Omental fat pad (tissue), 4 donors: ENCODE results near the gene MYO18A. TPM values are rescaled to one million over a fixed set of nuclear protein-coding genes. Genes with fewer than 3 reads are reported as not detected.

Experiments used
- ATAC-seq: fragments of 150-250 bp; one replicate; pipeline ENCODE4 v1.9.1; 2016; ENCODE audit warnings: mild to moderate bottlenecking, moderate library complexity; ENCODE audit not compliant: low FRiP score
- DNase-seq: peaks from one replicate; pipeline ENCODE4 v3.0.0-alpha.2; 2019; ENCODE audit warnings: low spot score
- CTCF ChIP-seq, 3 donors: fragments of 450-650 bp; IDR thresholded peaks; one replicate each; pipeline ENCODE4 v1.5.1; 2016 to 2017; ENCODE audit warnings: antibody characterized with exemption in 3 of 3, mild to moderate bottlenecking in 3 of 3, moderate library complexity in 2 of 3
- total RNA-seq, 4 donors: library from RNA; depleted of rRNA; stranded (reverse); fragments of >200 nt; gene quantifications; one replicate each; pipeline ENCODE4 v1.1.0, GENCODE V29; 2016

Gene MYO18A
- total RNA-seq, 4 donors from 2014 or later = 33.1 to 99.0 (median 50.6) TPM

GRCh38 chr17:29165800-29166506 is 14.2 kb downstream of the MYO18A start:
- ATAC-seq = no peak
- DNase-seq = no peak
- TF ChIP-seq CTCF (IDR thresholded peaks at IDR 0.05) = no peak

DNA sequence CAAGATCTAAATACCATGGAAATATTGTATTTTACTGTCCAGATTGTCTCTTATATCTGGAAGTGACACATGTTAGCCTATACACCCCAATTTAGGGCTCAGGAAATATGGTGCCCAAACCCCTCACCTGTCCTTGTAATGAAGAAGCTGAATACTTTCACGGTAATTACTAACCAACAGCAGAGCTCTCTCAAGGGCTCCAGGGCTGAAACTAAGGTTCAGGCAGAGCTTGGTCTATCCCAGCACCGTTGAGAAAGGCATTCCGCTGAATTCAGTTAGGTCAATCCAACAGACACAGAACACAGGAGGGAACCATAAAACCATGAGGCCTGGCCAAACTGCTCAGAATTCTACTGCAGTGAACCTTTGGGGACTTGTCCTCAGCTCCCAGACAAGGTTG is 14.9 kb downstream of the MYO18A start:
- no peak for ATAC-seq
- no peak for DNase-seq
- TF ChIP-seq CTCF (IDR thresholded peaks at IDR 0.05) = no peak

DNA sequence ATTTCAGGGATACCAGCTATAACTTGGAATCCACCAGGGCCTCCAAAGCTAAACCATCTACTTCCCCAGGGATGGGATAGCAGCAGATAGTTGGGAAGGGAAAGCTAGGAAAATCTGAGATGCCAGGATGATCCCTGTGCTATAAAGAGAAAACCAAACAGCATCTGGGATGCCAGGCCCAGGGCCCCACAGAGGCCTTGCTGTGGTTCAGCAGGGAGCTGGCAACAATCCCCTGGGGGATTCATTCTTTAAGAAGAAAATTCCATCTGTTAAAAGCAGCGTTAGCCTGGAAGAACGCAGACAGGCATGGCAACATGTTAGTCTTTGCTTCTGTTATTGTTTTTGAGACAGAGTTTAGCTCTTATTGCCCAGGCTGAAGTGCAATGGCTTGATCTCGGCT is 16.6 kb downstream of the MYO18A start:
- DNase-seq = no peak
- TF ChIP-seq CTCF (IDR thresholded peaks at IDR 0.05) = no peak

GRCh38 chr17:29162909-29163341 is 17.3 kb downstream of the MYO18A start:
- no peak for TF ChIP-seq CTCF (IDR thresholded peaks at IDR 0.05)
- DNase-seq (no peak), ATAC-seq (no peak)

More for the DNA sequence above, 16.6 kb downstream of the MYO18A start:
- ATAC-seq = no peak

- ATAC-seq (no peak), DNase-seq (no peak)
- no peak for TF ChIP-seq CTCF (IDR thresholded peaks at IDR 0.05)
Observed at GRCh38 chr17:29162082-29162908, 17.9 kb downstream of the MYO18A start.

- DNase-seq = no peak
- ATAC-seq = no peak
- no peak for TF ChIP-seq CTCF (IDR thresholded peaks at IDR 0.05)
Observed at GRCh38 chr17:29160253-29160652, 19.9 kb downstream of the MYO18A start.
